Muscle layer of duodenum (tissue), 2 donors: Measurements from ENCODE around the gene RAB9B.

Source experiments
- H3K27ac ChIP-seq: one replicate; pipeline ENCODE4 v1.7.0; 2013; ENCODE audit warnings: mild to moderate bottlenecking, low read length
- H3K27me3 ChIP-seq: one replicate; pipeline ENCODE4 v1.7.0; 2013; ENCODE audit warnings: low read depth, mild to moderate bottlenecking, control low read depth, low read length
- H3K36me3 ChIP-seq, 2 donors: one replicate each; pipeline ENCODE4 v1.7.0; 2013; ENCODE audit warnings: low read length in 2 of 2, control low read depth in 1 of 2, mild to moderate bottlenecking in 1 of 2; ENCODE audit not compliant: insufficient read depth in 2 of 2, control insufficient read depth in 1 of 2
- H3K4me1 ChIP-seq, 2 donors: one replicate each; pipeline ENCODE4 v1.7.0; 2013; ENCODE audit warnings: low read length in 2 of 2, mild to moderate bottlenecking in 2 of 2, control low read depth in 1 of 2, moderate library complexity in 1 of 2; ENCODE audit not compliant: insufficient read depth in 2 of 2, control insufficient read depth in 1 of 2
- H3K4me3 ChIP-seq, 2 donors: one replicate each; pipeline ENCODE4 v1.7.0; 2013; ENCODE audit warnings: low read length in 2 of 2, low read depth in 1 of 2, mild to moderate bottlenecking in 1 of 2
- H3K9me3 ChIP-seq, 2 donors: one replicate each; pipeline ENCODE4 v1.7.0; 2013; ENCODE audit warnings: low read length in 2 of 2, control low read depth in 1 of 2, mild to moderate bottlenecking in 1 of 2; ENCODE audit not compliant: control insufficient read depth in 1 of 2
- donor health status: healthy.

RAB9B gene

DNA sequence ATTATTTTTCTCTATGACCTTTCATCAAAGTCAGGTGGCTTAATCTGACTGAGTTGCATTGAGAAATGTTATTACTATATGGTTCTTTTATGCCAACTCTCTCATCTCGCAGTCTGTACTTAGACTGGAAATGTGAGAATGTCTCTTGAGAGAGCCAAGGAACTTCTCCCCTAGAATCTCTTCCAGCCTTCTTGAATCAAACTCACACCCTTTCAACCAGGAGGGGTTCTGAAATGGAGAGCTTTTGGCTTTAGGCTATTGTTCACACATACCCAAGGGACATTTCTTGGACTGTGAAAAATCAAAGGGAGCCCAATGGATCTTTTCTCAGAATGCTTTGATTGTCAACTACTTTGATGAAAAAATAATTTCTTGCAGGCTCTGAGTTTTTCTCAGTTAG is 50.4 kb downstream of the RAB9B start:
- Histone ChIP-seq H3K27me3 (no peaks in the 10 kb centered on the region), H3K36me3 (no peaks in the 10 kb centered on the region), H3K27ac (no peak overlapping the region), H3K4me3 (no peak overlapping the region), H3K4me1 (peaks cover 0 to 18% of the 10 kb centered on the region in 2 donors), H3K9me3 (no peaks in the 10 kb centered on the region)

- Histone ChIP-seq H3K4me3 (no peak overlapping the region), H3K27ac (no peak overlapping the region), H3K27me3 (no peaks in the 10 kb centered on the region)
These were observed 51.0 kb downstream of the RAB9B start for GRCh38 chrX:103781062-103781402.

GRCh38 chrX:103780336-103781061 is 51.6 kb downstream of the RAB9B start:
- Histone ChIP-seq H3K27ac (no peak overlapping the region), H3K4me1 (peaks cover 0 to 18% of the 10 kb centered on the region in 2 donors), H3K36me3 (no peaks in the 10 kb centered on the region), H3K4me3 (no peak overlapping the region), H3K9me3 (no peaks in the 10 kb centered on the region), H3K27me3 (no peaks in the 10 kb centered on the region)

More at GRCh38 chrX:103781062-103781402, 51.0 kb downstream of the RAB9B start:
- H3K4me1 ChIP-seq, result peaks cover 0 to 18% of the 10 kb centered on the region in 2 donors
- H3K36me3 ChIP-seq, result no peaks in the 10 kb centered on the region
- no peaks in the 10 kb centered on the region for H3K9me3 ChIP-seq

DNA sequence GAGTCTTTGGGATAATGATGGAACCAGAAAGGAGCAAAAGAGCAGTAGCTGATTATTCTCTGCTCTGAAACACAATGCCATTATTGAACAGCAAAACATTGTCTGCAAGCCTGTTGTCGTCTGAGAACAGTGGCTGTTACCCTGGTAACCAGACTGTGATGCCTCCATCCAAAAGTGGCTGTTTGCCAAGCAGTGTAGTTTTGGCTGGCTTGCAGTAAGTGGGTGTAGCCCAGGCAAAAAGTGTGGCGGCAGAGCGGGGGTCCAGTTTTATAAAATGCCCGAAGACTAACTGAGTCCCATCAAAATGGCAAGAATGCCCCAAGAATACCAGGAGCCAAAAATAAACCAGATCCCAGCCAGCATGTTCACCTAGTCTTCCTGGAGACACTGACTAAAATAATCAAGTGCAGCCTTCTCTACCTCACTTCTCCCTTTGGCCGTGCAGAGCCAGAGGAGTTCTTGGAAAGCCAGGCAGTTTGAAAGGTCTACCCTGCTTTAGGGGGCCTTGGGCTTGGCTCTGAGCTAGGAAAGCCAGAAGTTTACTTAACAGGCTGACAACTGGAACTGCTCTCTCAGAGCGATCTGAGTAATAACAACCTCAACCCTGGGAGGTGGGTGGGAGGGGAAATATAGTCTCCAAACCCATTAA is 52.8 kb downstream of the RAB9B start:
- Histone ChIP-seq H3K27me3 (no peaks in the 10 kb centered on the region), H3K27ac (no peak overlapping the region), H3K36me3 (no peaks in the 10 kb centered on the region), H3K4me1 (peaks cover 0 to 18% of the 10 kb centered on the region in 2 donors), H3K4me3 (no peak overlapping the region), H3K9me3 (no peaks in the 10 kb centered on the region)

DNA sequence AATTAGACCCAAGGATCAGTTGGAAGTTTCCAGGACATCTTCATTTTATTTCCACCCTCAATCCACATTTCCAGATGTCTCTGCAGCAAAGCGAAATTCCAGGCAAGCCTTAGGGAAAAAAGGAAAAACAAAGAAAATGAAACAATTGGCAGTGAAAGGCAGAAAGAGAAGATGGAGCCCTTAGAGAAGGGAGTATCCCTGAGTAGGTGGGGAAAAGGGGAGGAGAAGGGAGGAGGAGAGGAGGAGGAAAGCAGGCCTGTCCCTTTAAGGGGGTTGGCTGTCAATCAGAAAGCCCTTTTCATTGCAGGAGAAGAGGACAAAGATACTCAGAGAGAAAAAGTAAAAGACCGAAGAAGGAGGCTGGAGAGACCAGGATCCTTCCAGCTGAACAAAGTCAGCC is 55.5 kb downstream of the RAB9B start, which contains the start of gene PLP1:
PLP1 (plus strand) TSS at position 295 of the 400 bp plus-strand sequence. CDS start 156 bp downstream, outside the sequence.
- Histone ChIP-seq H3K9me3 (no peaks in the 10 kb centered on the region), H3K27ac (no peak within 1 kb of the TSS), H3K27me3 (no peaks in the 10 kb centered on the region), H3K36me3 (no peaks in the 10 kb centered on the region), H3K4me3 (peak within 1 kb of the TSS; percentile 30 to 45), H3K4me1 (peaks cover 0 to 10% of the 10 kb centered on the region in 2 donors)

- Histone ChIP-seq H3K36me3 (no peaks in the 10 kb centered on the region), H3K27me3 (no peaks in the 10 kb centered on the region), H3K27ac (no peak overlapping the region), H3K9me3 (no peaks in the 10 kb centered on the region), H3K4me1 (peaks cover 0 to 4% of the 10 kb centered on the region in 2 donors), H3K4me3 (no peak overlapping the region)
These were observed 57.9 kb downstream of the RAB9B start for GRCh38 chrX:103774070-103774642.

- Histone ChIP-seq H3K27me3 (no peaks in the 10 kb centered on the region), H3K4me1 (no peaks in the 10 kb centered on the region), H3K36me3 (no peaks in the 10 kb centered on the region), H3K27ac (no peak overlapping the region), H3K9me3 (no peaks in the 10 kb centered on the region), H3K4me3 (no peak overlapping the region)
These were observed 58.6 kb downstream of the RAB9B start for GRCh38 chrX:103773445-103773844.
